ENCODE data around the gene NATD1.

DNA sequence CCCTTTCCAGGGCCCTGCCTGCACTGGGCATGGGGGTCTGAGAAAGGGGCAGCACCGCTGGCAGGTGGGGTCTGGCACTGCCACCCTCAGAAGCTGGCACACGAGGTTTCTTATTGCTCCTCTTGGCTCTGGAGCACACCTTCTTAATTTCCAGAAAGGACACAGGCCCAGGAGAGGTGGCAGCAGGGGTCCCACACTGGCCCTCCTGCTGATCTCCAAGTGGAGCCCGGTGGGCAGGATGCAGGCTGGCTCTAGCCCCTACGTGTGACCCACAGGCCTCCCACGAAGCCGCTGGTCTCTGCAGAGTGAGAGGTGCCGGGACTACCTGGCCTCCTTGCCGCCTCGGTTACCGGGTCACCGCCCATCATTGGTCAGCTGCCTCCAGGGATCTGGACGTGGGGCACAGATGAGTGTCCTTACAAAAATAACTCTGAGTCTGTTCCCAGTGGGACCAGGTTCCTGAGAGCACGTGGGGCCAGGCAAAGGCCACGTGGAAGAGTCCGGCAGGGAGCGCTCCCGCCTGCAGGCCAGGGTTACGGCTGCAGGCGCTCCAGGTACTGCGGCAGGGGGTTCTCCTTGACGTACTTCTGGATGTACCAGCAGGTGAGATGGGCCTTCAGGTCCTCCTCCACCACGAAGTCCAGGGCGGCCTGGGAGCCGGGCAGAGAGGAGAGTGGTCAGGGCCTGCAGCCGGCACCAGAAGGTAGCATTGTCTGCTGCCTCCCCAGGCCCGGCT, 10.3 kb downstream of the NATD1 start:
- TF ChIP-seq, protein P1, sequence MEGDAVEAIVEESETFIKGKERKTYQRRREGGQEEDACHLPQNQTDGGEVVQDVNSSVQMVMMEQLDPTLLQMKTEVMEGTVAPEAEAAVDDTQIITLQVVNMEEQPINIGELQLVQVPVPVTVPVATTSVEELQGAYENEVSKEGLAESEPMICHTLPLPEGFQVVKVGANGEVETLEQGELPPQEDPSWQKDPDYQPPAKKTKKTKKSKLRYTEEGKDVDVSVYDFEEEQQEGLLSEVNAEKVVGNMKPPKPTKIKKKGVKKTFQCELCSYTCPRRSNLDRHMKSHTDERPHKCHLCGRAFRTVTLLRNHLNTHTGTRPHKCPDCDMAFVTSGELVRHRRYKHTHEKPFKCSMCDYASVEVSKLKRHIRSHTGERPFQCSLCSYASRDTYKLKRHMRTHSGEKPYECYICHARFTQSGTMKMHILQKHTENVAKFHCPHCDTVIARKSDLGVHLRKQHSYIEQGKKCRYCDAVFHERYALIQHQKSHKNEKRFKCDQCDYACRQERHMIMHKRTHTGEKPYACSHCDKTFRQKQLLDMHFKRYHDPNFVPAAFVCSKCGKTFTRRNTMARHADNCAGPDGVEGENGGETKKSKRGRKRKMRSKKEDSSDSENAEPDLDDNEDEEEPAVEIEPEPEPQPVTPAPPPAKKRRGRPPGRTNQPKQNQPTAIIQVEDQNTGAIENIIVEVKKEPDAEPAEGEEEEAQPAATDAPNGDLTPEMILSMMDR (IDR thresholded peaks at IDR 0.05), result peak in 3 of 12 donors; percentile 11 to 30 (median 22)
- TF ChIP-seq POLR2A (IDR thresholded peaks at IDR 0.05), result no peak
